Kidney capillary endothelial cell (primary cell): ENCODE results near the gene SEBOX.
"Not testable (repeated sequence)": the region's sequence is repeated elsewhere in the genome, so short reads cannot be mapped to it uniquely, and the experiment has no call there.

Experiments used
- DNase-seq: peaks from one replicate; pipeline ENCODE4 v3.0.0-alpha.2; 2018; ENCODE audit warnings: low spot score

Gene SEBOX

DNA sequence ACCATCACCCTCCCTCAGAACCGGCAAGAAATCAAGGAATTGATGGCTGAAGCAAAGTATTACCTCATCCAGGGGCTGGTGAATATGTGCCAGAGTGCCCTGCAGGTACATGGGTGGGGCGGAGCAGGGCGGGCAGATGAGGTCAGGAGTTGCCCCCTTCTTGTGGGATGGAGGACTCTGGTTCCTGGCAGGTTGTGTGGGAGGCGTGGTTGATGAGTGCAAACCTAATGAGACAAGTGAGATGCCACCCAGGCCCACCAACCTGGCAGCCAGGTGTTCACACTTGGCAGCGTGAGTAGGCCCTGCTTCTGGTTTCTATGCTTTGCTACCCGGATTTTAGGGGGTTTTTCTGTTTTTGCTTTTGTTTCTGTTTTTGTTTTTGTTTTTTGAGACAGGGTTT lies 24.6 kb downstream of the SEBOX start:
- DNase-seq, result no peak

DNA sequence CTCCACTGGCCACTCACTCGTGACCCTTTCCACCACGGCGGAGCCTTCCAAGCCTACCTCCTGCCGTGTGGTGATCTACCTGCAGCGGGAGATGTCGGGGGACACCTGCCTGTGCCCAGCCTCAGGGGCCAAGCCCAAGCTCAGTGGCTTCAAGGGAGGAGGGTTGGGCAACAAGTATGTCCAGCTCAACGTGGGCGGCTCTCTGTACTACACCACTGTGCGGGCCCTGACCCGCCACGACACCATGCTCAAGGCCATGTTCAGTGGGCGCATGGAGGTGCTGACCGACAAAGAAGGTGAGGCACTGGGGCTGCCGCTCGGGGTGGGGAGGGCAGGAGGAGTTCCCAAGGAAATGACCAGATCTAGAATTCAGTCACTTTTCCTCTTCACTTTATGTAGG lies 25.6 kb downstream of the SEBOX start:
- DNase-seq, result no peak

DNA sequence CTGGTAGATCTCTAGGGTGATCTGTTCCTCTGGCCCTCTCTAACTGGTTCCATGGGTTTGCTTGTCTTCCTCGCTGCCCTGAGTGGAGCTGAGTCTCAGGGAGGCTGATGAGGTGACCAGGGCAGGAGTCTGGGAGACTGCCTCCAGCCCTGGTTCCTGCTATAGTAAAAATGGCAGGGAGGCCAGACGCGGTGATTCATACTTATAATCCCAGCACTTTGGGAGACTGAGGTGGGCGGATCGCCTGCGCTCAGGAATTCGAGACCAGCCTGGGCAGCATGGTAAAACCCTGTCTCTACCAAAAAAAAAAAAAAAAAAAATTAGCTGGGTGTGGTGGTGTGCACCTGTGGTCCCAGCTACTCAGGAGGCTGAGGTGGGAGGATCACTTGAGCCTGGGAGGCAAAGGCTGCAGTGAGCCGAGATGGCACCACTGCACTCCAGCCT lies 26.2 kb downstream of the SEBOX start:
- not testable (repeated sequence) for DNase-seq

DNA sequence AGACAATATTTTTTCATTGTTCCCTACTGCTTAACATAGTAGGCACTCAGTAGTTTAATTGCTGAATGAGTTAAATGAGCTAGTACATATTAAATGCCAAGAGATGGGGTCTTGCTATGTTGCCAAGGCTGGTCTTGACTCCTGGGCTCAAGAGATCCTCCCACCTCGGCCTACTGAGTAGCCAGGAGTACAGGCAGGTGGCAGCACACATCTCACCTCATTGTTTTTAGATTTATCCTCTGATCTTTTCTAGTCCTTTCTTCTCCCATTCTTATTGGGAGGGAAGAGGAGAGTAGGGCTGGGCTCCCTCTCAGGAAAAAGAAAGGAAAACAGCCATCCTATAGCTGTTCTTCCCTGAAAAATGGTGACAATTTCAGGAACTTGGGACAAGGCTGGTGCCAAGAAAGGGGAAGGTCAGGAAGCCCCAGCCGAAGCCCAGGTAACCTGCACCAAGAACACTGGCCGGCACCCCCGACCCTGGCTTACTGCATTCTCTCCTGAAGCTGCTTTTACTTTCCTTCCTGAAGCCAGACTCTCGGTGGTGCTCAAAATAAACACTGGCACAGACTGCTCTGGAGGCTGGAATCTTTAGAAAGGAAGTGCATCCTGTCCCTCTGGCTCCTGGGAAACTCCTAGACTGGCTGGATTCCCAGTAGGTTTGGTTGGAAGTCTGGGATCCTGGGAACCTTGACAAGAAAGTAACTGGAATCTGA lies 26.8 kb downstream of the SEBOX start:
- peak; percentile 83 for DNase-seq

DNA sequence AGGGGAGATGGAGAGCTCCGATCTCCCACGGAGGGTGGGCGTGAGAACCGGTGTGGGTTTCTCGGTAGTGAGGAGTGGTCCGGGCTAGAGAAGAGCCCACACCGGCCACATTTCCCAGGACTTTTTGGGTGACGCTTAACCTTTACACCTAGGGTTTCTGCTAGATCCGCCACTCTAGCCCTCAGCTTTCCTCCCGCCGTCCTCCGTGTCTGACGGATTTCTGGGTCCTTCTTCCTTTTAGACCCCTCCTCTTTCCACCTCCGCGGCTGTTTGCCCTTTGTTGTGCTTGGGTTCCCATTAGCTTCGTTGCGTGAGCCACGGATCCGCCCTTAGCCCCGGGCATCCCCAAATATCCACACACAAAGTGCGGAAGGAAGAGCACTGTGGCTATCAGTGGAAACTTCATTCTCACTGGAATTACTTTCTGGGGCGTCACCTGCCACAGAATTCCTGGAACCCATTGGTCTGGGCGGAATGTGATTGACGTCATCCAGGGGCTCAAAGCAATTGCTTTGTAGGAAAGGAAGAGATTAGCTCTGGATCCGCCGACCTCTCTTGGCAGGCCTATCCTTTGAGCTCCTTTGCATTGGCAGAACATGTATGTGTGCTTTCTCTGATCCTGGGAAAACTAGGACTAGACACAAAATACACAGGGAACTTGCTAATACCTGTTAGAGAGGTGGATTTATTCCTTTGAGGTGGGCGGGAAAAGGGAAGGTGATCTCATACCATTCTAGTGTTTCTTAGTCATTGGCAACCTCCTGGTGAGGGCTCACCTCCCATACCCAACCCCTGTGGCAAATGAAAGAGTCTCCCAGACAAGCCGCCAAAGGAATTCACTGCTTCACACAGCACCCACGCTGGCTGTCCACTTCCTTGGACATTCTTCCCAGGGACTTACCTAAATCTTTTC lies 28.8 kb downstream of the SEBOX start:
- DNase-seq, result peak; percentile 81

DNA sequence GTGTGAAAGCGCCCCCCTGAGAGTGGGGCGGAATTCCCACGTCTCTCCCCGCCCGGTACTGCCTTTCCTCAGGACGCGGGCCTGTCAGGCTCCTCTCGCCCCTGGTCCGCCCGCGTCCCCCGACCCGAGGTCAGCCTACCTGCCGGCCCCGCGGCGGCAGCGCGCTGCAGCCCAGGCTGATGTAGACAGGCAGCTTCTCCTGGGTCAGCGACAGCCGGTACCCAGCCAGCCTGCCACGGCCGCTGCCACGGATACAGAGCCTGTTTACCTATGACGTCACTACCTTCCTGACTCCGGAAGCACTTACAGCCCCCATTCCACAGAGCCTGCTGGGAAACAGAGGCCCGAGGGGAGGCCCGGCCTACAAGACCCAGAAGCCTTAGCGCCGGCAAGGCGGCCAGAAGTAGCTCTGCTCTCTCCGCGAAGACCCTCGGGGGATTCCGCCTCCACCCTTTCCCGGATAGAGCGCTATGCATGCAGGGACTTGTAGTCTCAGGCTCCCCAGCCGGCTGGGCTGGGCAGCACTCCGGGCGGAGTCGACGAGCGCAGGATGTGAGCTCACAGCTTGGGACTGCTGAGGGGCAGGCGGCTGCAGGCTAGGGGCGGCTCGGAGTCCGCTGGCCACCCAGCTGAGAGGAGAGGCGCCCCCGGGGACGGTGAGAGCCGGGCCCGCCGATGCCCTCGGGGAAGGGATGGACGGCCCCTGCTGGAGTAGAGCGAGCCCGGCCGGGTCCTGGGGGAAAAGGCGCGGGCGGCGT lies 29.6 kb downstream of the SEBOX start, which contains the start of the genes IFT20 and TNFAIP1:
IFT20 (minus strand) TSS at position 272 of the 758 bp plus-strand sequence. CDS start 3,487 bp downstream, outside the sequence.
TNFAIP1 (plus strand) TSS at position 561 of the 758 bp plus-strand sequence. CDS start 3,761 bp downstream, outside the sequence.
- peak; percentile 100 for DNase-seq

DNA sequence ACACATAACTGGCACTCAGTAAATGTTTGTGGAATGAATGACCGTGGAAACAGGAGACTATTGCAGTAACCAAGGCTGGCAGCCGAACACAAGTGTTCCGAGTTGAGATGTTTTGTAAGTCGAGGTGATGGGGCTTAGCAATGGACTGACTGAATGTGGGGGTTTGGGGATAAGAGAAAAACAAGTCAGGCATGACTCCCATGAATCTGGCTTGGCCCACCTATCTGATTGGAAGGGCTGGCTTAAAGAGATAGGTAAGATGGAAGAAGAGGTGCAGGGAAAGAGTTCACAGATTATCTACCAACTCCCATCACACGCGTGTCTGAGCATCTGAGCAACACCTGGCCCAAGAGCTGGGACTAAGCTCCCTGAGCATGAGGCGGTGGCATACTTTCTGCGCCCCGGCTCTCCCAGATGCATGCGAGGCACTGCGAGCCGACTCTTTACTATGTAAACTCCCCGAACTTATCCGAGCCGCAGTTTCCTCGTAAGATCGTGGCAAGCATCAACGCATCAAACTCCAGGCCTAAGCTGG lies 30.3 kb downstream of the SEBOX start:
- DNase-seq, result no peak

DNA sequence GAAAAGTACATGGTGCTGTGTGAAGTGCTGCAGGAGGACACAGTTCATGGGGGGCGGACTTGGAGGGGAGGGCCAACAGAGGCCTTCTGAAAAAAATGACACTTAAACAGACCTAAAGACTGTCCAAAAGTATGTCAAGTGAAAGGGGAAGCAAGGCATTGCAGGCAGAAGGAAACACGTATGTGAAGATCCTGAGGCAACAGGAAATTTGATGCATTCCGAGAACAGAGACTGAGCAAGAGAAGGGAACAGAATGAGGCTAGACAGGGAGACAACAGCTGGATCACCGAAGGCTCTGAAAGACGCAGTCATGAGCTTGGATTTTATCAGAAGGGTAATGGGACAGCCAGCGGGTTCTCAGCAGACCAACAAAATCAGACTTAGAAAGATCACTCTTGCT lies 30.8 kb downstream of the SEBOX start:
- DNase-seq, result no peak

DNA sequence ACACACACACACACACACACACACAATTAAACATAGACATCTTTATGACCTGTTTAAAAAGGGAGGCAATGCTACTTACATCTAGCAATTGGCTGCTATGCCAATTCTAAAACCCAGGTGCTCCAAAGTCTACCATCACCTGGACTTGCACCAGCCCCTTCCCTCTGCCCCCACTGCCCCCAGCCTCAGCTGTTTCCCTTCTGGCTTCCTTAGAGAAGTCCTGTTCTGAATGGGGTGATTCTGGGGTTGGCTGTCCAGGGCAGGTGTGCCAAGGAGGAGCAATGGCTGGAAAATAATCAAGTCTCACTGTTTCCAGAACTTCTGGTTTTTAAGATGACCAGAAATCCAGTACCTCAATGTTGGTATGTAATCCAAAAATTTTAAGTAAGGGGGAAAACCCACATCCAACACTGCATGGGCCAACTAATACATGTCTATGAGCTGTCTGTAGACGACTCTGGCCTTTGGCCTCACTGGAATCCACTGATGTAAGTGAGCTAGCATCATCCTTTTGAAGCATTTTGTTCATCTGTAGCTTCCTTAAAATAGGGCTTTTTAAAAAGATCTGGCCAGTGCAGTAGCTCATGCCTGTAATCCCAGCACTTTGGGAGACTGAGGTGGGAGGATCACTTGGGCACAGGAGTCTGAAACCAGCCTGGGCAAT lies 31.8 kb downstream of the SEBOX start:
- no peak for DNase-seq

DNA sequence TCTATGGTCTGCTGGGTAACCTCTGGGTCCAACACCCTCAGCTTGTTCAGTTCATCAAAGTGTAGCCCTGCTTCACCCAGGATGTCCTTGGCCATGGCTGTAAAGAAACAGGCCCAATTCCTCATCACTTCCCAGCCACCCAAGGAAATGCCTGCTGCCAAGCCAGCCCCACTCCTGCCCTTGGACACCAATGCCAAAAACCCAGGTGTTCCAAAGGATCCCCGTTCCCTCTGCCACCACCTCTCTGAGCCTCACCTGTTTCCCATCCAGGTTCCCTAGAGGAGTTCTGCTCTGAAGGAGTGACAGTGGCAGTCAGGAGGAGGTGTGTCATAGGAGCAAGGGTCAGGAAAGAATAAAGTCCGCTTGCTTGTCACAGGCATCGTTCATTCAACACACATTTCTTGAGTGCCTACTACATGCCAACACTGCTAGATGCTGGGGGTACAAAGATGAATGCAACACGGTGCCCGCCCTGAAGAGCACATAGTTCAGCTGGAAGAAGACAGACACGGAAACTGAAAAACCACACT lies 33.0 kb downstream of the SEBOX start:
- no peak for DNase-seq

DNA sequence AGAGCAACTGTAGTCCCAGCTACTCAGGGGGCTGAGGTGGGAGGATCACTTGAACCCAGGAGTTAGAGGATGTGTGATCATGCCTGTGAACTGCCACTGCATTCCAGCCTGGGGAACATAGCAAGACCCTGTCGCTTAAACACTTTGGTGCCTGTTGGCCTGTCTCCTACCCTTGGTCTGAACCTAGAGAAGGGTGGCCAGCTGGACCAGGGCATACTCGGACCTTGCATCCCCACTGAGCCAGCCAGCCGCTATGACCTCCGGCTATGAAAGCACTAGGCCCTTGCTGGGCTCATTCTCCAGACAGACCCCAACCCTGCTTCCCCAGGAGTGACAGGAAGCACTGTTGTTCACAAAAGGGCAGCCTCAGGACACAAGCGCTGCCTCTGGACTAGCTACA lies 34.3 kb downstream of the SEBOX start:
- DNase-seq, result no peak

DNA sequence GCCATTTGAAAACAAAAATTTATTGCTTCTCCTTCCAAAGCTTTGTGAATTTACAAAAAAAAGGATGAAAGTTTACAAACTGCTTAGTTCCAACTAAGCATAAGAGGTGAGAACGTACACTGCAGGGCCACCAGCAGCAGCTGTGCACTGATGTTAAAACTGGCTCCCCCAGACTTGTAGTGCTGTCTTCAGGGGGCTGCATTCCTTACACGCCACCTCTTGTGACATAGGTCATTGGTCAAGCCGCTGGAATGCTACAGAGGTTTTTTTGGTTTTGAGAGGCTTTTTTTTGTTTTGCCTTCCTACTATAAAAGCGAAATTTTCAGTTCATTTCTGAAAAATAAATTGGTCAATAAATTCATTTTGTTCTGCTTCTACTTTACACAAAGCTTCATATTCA lies 36.7 kb downstream of the SEBOX start:
- DNase-seq, result no peak

DNA sequence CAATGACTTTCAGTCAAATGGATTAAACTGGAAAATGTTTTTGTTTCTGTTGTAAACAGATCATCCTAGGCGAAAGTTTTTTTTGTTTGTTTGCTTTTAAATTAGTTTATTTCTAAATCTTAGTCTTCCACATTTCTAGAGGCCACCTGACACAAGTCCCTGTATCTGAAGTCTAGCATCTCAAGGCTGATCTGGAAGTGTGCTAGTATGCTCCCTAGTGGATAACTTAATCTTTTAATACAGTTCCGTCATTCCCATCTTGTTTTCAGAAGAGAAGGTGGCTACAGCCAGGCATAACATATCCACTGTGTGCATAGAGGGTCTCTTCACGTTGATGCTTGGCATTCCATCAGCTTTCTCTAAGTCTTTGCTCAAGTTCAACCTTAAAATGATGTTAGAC lies 37.3 kb downstream of the SEBOX start:
- DNase-seq, result no peak

DNA sequence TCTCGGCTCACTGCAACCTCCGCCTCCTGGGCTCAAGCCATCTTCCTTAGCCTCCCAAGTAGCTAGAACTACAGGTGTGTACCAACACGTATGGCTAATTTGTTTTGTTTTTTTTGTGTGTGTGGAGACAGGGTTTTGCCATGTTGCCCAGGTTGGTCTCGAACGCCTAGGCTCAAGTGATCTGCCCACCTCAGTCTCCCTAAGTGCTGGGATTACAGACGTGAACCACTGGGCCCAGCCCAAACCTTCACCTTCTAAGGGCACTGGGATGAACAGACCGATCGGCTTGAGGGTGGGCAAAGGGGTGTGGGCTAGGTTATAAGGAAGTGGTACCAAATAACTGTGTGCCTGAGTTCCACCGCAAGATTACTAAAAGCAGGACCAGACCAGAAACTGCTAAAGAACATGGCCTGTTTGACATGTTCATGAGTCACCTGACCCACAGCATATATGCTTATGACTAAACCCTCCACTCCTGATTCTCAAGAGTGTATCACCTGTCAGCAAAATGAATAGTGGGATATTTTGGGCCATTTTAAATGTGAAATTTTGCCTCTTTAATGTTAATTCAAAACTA lies 37.9 kb downstream of the SEBOX start:
- DNase-seq, result no peak

DNA sequence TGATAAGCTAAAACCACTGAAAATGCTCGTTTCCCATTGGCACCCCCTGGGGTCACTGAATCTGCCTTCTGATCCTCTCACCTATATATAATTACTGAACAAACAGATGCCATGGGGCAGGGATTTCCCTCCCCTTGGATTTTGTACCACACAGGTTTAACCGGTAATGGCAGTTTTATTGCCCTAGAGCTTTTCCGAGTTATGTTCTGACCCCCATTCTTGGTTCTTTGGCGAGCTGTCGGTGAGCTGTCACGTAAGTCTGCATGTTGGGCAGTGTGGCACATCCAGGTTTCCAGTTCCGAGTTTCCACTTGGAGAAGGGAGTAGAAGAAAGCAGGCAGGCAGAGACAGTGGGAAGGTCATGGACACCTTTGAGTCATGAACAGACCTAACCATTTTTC lies 38.9 kb downstream of the SEBOX start:
- DNase-seq, result no peak

DNA sequence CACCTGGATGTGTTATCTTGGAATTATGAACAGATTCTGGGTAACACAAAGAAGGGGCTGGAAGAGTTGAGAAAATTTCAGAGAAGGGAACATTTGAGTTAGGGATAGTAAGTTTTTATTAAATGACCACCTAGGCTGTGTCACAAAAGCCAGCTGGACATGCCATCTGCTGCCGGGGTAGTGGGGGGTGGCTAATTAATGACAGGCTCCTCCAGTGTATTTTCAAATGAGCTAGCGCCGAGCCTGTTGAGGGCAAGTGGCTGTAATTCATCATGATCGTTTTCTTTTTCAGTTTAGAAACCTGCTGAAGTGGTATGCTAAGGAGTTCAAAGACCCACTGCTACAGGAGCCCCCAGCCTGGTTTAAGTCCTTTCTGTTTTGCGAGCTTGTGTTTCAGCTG lies 39.8 kb downstream of the SEBOX start:
- DNase-seq, result no peak

DNA sequence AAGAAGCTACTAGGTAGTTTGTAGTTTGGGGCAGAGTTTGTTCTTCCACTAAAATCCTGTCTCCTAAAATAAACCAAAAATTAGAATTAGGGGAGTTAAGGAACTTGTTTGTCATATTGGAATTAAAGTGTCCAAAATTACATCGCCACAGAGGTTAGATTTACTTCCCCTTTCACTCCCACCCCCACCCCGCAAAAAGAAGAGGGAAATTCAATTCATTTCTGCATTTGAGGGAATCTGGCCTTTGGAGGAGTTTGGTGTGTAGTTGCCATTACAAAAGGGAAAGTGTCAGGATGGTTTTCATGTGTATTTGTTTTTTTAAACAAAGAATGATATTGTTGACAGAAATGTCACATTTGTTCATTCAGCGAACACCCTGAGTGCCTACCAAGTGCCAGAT lies 40.2 kb downstream of the SEBOX start:
- DNase-seq, result no peak

DNA sequence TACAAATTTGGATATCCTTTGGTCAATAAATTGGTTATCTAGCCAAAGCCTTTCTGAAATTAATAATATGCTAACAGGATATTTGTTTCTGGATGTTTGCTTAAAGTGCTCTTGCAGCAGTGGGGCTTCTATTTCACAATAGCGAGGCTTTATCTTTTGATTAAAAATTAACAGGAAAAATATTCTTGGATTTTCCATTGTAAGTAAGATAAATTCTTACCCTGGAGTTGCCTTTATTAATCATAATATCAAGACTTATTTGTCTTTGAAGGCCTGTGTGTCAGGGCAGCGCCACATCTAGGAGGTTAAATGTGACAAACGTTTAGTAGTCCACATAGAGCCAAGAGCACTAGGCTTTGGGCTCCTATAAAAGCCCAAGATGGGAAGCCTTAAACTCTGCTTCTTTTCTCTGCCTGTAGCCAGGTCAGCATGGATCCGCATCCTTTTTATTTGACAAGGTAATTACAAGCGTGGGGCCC lies 40.7 kb downstream of the SEBOX start:
- DNase-seq, result no peak

DNA sequence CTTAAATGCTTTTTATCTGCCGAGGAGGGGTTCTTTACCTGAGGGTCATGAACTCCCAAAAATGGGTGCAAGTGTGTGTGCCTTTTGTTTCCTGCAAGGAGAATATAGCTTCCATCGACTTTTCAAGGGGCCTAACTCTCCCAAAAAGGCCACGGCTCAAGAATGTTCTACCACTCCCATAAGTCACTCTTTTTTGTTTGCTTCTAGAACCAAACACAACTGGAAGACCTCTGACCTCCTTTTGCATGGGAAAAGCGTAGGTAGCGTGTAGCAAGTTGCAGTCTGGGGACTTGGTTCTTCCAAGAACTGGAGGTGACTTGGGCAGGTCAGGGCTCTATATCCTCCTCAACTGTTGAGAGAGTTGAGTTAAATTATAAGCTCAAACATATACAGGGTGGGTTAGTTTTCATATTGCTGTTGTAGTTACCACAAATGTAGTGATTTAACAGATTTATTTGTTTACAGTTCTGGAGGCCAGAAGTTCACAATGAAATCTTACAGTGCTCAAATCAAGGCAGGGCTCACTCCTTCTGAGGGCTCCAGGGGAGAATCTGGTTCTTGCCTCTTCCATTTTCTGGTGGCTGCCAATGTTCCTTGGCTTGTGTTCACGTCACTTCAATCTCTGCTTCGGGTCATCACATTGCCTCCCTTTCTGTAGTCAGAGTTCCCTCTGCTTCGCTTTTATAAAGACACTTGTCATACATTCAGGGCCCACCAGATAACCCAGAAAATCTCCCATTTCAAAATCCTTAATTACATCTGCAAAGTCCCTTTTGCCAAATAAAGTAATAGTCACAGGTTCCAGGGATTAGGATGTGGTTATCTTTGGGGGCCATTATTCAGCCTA lies 44.6 kb downstream of the SEBOX start:
- DNase-seq, result no peak

DNA sequence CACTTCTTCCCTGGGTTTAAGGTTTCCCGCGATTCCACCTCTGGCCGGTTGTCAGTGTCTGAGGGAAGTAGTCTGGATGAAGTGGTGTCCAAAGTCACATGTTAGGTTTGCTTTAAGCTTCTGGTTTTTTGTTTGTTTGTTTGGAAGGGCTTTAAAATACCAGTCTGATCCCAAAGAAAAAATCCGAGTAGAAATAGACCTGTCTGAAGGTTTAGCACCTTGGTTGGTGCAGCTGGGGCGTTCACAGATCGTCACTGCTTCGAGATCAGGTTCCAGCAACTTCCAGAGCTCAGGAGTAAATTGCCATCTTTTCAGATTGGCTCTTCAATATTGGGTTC lies 45.4 kb downstream of the SEBOX start:
- DNase-seq, result no peak
